ENCODE data around the gene ZDHHC21.

The ZDHHC21 gene

GRCh38 chr9:14618836-14619420, 74.3 kb downstream of the ZDHHC21 start:
- TF ChIP-seq TAF1 (IDR thresholded peaks at IDR 0.05; ENCODE audit: low read depth) (no peak), CEBPB (IDR thresholded peaks at IDR 0.05) (no peak), EGR1 (IDR thresholded peaks at IDR 0.05) (no peak), USF1 (IDR thresholded peaks at IDR 0.05) (no peak), NFIC (IDR thresholded peaks at IDR 0.05) (no peak)

- TF ChIP-seq TAF1 (IDR thresholded peaks at IDR 0.05; ENCODE audit: low read depth) = no peak
- no peak for TF ChIP-seq MAX (IDR thresholded peaks at IDR 0.05)
- no peak for TF ChIP-seq EGR1 (IDR thresholded peaks at IDR 0.05)
- no peak for TF ChIP-seq TEAD4 (IDR thresholded peaks at IDR 0.05)
- TF ChIP-seq YY1 (IDR thresholded peaks at IDR 0.05; ENCODE audit: low read depth) = no peak
- no peak for TF ChIP-seq TCF12 (IDR thresholded peaks at IDR 0.05; ENCODE audit: low read depth)
- no peak for TF ChIP-seq CEBPB (IDR thresholded peaks at IDR 0.05)
- peak; percentile 59 for TF ChIP-seq RAD21 (IDR thresholded peaks at IDR 0.05; ENCODE audit: low read depth)
Measured at GRCh38 chr9:14616188-14616982, 76.8 kb downstream of the ZDHHC21 start.

DNA sequence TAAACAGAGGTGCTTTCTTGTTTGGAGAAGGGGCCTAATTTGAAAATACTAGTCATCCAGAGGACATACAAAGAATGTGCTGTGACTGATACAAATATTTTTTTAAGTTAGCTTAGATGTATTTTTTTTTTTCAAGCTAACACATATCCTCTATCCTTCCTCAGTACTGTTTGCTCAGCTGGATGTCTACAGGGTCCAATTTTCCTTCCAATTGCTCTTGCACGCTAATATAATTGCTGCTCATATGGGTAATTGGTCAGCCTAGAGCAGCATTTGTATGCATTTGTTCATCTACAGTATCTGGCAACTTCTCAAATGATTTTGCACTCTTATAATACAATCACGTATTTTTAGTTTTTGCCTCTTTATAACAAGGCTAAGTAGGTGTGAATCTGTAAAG, 84.7 kb downstream of the ZDHHC21 start:
- no peak for TF ChIP-seq USF1 (IDR thresholded peaks at IDR 0.05)
- TF ChIP-seq CREB1 (IDR thresholded peaks at IDR 0.05; ENCODE audit: low read depth) = no peak
- no peak for TF ChIP-seq TEAD4 (IDR thresholded peaks at IDR 0.05)
- no peak for TF ChIP-seq FOXM1 (IDR thresholded peaks at IDR 0.05; ENCODE audit: borderline replicate concordance, low read depth)
- no peak for TF ChIP-seq EGR1 (IDR thresholded peaks at IDR 0.05)
- TF ChIP-seq TCF12 (IDR thresholded peaks at IDR 0.05; ENCODE audit: low read depth) = no peak
- no peak for TF ChIP-seq EP300 (IDR thresholded peaks at IDR 0.05; ENCODE audit: borderline replicate concordance)
- TF ChIP-seq ZBTB7A (IDR thresholded peaks at IDR 0.05; ENCODE audit: low read depth) = no peak
- TF ChIP-seq, protein P1, sequence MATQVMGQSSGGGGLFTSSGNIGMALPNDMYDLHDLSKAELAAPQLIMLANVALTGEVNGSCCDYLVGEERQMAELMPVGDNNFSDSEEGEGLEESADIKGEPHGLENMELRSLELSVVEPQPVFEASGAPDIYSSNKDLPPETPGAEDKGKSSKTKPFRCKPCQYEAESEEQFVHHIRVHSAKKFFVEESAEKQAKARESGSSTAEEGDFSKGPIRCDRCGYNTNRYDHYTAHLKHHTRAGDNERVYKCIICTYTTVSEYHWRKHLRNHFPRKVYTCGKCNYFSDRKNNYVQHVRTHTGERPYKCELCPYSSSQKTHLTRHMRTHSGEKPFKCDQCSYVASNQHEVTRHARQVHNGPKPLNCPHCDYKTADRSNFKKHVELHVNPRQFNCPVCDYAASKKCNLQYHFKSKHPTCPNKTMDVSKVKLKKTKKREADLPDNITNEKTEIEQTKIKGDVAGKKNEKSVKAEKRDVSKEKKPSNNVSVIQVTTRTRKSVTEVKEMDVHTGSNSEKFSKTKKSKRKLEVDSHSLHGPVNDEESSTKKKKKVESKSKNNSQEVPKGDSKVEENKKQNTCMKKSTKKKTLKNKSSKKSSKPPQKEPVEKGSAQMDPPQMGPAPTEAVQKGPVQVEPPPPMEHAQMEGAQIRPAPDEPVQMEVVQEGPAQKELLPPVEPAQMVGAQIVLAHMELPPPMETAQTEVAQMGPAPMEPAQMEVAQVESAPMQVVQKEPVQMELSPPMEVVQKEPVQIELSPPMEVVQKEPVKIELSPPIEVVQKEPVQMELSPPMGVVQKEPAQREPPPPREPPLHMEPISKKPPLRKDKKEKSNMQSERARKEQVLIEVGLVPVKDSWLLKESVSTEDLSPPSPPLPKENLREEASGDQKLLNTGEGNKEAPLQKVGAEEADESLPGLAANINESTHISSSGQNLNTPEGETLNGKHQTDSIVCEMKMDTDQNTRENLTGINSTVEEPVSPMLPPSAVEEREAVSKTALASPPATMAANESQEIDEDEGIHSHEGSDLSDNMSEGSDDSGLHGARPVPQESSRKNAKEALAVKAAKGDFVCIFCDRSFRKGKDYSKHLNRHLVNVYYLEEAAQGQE (IDR thresholded peaks at IDR 0.05; ENCODE audit: low read depth) = no peak
- no peak for TF ChIP-seq YY1 (IDR thresholded peaks at IDR 0.05; ENCODE audit: low read depth)
- no peak for TF ChIP-seq NFIC (IDR thresholded peaks at IDR 0.05)
- no peak for TF ChIP-seq TAF1 (IDR thresholded peaks at IDR 0.05; ENCODE audit: low read depth)
- TF ChIP-seq MAX (IDR thresholded peaks at IDR 0.05) = no peak
- no peak for TF ChIP-seq RAD21 (IDR thresholded peaks at IDR 0.05; ENCODE audit: low read depth)
- TF ChIP-seq CEBPB (IDR thresholded peaks at IDR 0.05) = no peak

DNA sequence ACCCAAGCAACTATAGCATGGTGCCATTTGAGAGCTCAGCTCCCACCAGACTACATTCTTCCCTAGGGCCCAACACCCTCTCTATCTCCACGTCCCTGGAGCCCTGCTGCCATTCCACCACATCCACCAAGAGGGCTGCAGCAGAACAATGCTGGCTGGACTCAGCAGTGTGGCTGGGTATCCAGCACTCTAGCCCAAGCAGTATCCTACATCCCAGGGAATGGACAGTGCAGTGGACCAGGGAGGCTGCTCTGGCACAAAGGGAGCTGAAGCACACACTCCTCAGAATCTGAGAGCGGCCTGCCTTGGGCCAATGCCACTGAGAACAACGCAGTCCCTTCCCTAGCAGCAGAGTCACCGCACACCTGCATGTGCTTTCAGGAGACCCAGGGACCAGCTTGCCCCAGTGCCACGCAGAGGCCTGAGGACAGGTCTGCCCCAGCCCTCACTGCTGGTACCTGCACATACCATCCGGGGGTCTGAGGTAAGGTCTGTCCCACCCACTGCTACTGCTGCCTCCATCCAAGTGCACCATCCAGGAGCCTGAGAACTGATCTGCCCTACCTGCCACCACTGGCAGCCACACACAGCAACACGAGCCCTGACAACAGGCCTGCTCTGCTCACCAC, 95.9 kb downstream of the ZDHHC21 start:
- TF ChIP-seq CEBPB (IDR thresholded peaks at IDR 0.05) (no peak), ZBTB7A (IDR thresholded peaks at IDR 0.05; ENCODE audit: low read depth) (no peak), USF1 (IDR thresholded peaks at IDR 0.05) (no peak), MAX (IDR thresholded peaks at IDR 0.05) (no peak), FOXM1 (IDR thresholded peaks at IDR 0.05; ENCODE audit: borderline replicate concordance, low read depth) (no peak), RAD21 (IDR thresholded peaks at IDR 0.05; ENCODE audit: low read depth) (no peak)
- TF ChIP-seq, protein P1 (IDR thresholded peaks at IDR 0.05; ENCODE audit: low read depth) = no peak

DNA sequence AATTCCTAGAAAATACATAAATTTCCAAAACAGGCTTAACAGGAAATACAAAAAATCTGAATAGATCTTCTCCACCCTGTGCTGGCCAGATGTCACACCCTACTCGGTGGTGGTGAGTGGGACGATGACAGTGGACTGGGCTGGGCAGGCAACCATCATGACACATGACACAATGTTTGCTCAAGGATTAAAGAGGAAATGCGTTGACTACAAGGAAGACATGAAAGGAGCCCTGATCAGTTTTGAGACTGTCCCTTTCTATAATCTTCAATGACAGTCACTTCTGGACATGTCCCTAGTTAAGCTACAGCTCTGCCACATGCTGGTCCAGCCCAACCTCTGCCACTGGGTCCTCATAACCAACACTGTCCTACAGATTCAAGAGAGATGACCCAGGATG, 99.8 kb downstream of the ZDHHC21 start:
- TF ChIP-seq YY1 (IDR thresholded peaks at IDR 0.05; ENCODE audit: low read depth) (no peak), FOXM1 (IDR thresholded peaks at IDR 0.05; ENCODE audit: borderline replicate concordance, low read depth) (no peak), TAF1 (IDR thresholded peaks at IDR 0.05; ENCODE audit: low read depth) (no peak), EGR1 (IDR thresholded peaks at IDR 0.05) (no peak), USF1 (IDR thresholded peaks at IDR 0.05) (no peak), CEBPB (IDR thresholded peaks at IDR 0.05) (no peak), TEAD4 (IDR thresholded peaks at IDR 0.05) (no peak), CREB1 (IDR thresholded peaks at IDR 0.05; ENCODE audit: low read depth) (no peak), RAD21 (IDR thresholded peaks at IDR 0.05; ENCODE audit: low read depth) (no peak), TCF12 (IDR thresholded peaks at IDR 0.05; ENCODE audit: low read depth) (no peak), MAX (IDR thresholded peaks at IDR 0.05) (no peak), ZBTB7A (IDR thresholded peaks at IDR 0.05; ENCODE audit: low read depth) (no peak), EP300 (IDR thresholded peaks at IDR 0.05; ENCODE audit: borderline replicate concordance) (no peak), NFIC (IDR thresholded peaks at IDR 0.05) (no peak)
- TF ChIP-seq, protein P1 (IDR thresholded peaks at IDR 0.05; ENCODE audit: low read depth) = no peak

Measured in Ishikawa (cell line).